Heart left ventricle (tissue), 16 donors: ENCODE data around the gene RCC1. TPM values are rescaled to one million over a fixed set of nuclear protein-coding genes. Genes with fewer than 3 reads are reported as not detected.

ENCODE experiments used
- ATAC-seq, 4 donors: fragments of 200-7000 bp; cut with Tn5 transposase; one replicate each; pipeline ENCODE4 v1.9.1; 2020 to 2022; ENCODE audit warnings: moderate library complexity in 4 of 4, mild to moderate bottlenecking in 3 of 4, moderate number of reproducible peaks in 1 of 4
- DNase-seq, 5 donors: peaks; one replicate each; pipeline ENCODE4 v3.0.0-alpha.2; 2020
- H3K27ac ChIP-seq, 12 donors: fragments of 200-600 bp; sonication (generic) in 4 of 12; one replicate each; pipeline versions ENCODE4 v1.5.0 to v1.8.0; 2016 to 2022; ENCODE audit warnings: mild to moderate bottlenecking in 2 of 12
- H3K27me3 ChIP-seq, 9 donors: fragments of 200-600 bp; sonication (generic) in 2 of 9; one replicate each; pipeline versions ENCODE4 v1.5.1 to v1.8.0; 2016 to 2022; ENCODE audit warnings: mild to moderate bottlenecking in 3 of 9
- H3K36me3 ChIP-seq, 9 donors: fragments of 200-600 bp; sonication (generic) in 2 of 9; one replicate each; pipeline versions ENCODE4 v1.5.0 to v1.8.0; 2018 to 2022; ENCODE audit warnings: mild to moderate bottlenecking in 2 of 9
- H3K4me1 ChIP-seq, 12 donors: fragments of 200-600 bp; sonication (generic) in 4 of 12; one replicate each; pipeline versions ENCODE4 v1.5.0 to v1.8.0; 2016 to 2022; ENCODE audit warnings: mild to moderate bottlenecking in 3 of 12
- H3K4me3 ChIP-seq, 12 donors: fragments of 200-600 bp; sonication (generic) in 4 of 12; one replicate each; pipeline versions ENCODE4 v1.5.0 to v1.8.0; 2017 to 2022; ENCODE audit warnings: mild to moderate bottlenecking in 9 of 12, moderate library complexity in 4 of 12
- H3K9me3 ChIP-seq, 12 donors: fragments of 200-600 bp; sonication (generic) in 4 of 12; one replicate each; pipeline versions ENCODE4 v1.5.0 to v1.8.0; 2016 to 2022; ENCODE audit warnings: mild to moderate bottlenecking in 1 of 12
- CTCF ChIP-seq, 12 donors: fragments of 200-600 bp; sonication (generic) in 4 of 12; IDR thresholded peaks; one replicate each; pipeline versions ENCODE4 v1.5.0 to v1.8.0; 2018 to 2022; ENCODE audit warnings: antibody characterized with exemption in 12 of 12, mild to moderate bottlenecking in 5 of 12
- POLR2A ChIP-seq, 2 donors: fragments of 450-650 bp; IDR thresholded peaks; one replicate each; pipeline ENCODE4 v1.6.1; 2017; ENCODE audit warnings: antibody characterized with exemption in 2 of 2, mild to moderate bottlenecking in 2 of 2, moderate library complexity in 2 of 2
- WGBS, 4 donors: extraction: QIAGEN DNeasy Blood & Tissue Kit in 2 of 4; methylation state at CpG; one replicate each; pipeline versions ENCODE4 v1.1.5 to v1.1.7; 2013 to 2018; 5-methylcytosine and 5-hydroxymethylcytosine counted together
- intact Hi-C, 10 donors: fragments of 100-400 bp; cut with DNase I; formaldehyde crosslinking; loops; one replicate each; pipeline versions ENCODE4 v1.11.1 to v1.14.2; 2022
- polyA plus RNA-seq, 2 donors: library from polyadenylated mRNA; stranded (reverse); fragments of 200-250 nt; gene quantifications; one replicate each; pipeline ENCODE4 v1.2.3, GENCODE V29; 2013
- total RNA-seq, 9 donors: library from RNA; depleted of rRNA in 2 of 9; stranded (reverse); fragments of >200 nt in 2 of 9; fragmentation: NEBNext Ultra II Directional in 3 of 9; extraction: Animal tissue kit (Norgen Biotek cat#: 25700) in 3 of 9; gene quantifications; one replicate each; pipeline versions ENCODE4 v1.1.0 to v1.2.4, GENCODE V29; 2016 to 2023
- donor health status: ischemic (EF 13 %, LVEDD 7.1; RV severe dilation, severe dysfunction).
- donor health status: healthy with polysubstance abuse.
- donor health status: DM: no; HTN: yes; CAD: no.
- donor health status: DM: no; HTN: no; CAD: no.
- donor health status: ischemic (EF 25% LVEDD 6.9; RV normal size, moderate dysfunction).
- donor health status: ischemic (EF 25% LVEDD 5.7; RV mildly dilated, moderate dysfunction).
- donor health status: healthy.
- donor health status: DM: yes; HTN: yes; CAD: no.
- donor health status: ischemic (EF 35%, LVEDD 5.7; RV mildly dilated, moderate dysfunction).
- donor health status: nonischemic (EF 11% LVEDD 7.7; RV severe dilation, severe dysfunction).
- donor health status: DM: yes; HTN: yes; CAD: no.
- donor health status: PGD.
- donor health status: ischemic (EF 29% LVEDD 5.4; RV normal size, mild dysfunction).
- donor health status: nonischemic (EF 23%, LVEDD 6.1; RV moderate dilation, normal function).

The RCC1 gene
- total and polyA plus RNA-seq, 11 donors, result 2.4 to 24.1 (median 5.0) TPM

- TF ChIP-seq POLR2A (IDR thresholded peaks at IDR 0.05) (no peak), CTCF (IDR thresholded peaks at IDR 0.05) (no peak)
- H3K27ac ChIP-seq, result no peak overlapping the region
- no peak overlapping the region for H3K4me3 ChIP-seq
- H3K9me3 ChIP-seq, result no peaks in the 10 kb centered on the region
- H3K36me3 ChIP-seq, result peaks cover 2 to 99% (median 96%) of the 10 kb centered on the region in 9 donors
- H3K4me1 ChIP-seq, result no peaks in the 10 kb centered on the region
- no peaks in the 10 kb centered on the region for H3K27me3 ChIP-seq
- 93 to 98% (median 96%) methylated on average over 3 of the region's 3 CpGs for WGBS, 4 donors
- ATAC-seq, result no peak
- no peak for DNase-seq
- intact Hi-C loops, result no loop called here
These were observed 55.0 kb downstream of the RCC1 start for GRCh38 chr1:28560886-28561285.

- H3K27ac ChIP-seq, result no peak overlapping the region
- no peaks in the 10 kb centered on the region for H3K27me3 ChIP-seq
- H3K4me1 ChIP-seq, result no peaks in the 10 kb centered on the region
- DNase-seq (no peak), ATAC-seq (no peak)
- no peak overlapping the region for H3K4me3 ChIP-seq
- TF ChIP-seq POLR2A (IDR thresholded peaks at IDR 0.05) (no peak), CTCF (IDR thresholded peaks at IDR 0.05) (no peak)
- H3K36me3 ChIP-seq, result peaks cover 2 to 100% (median 100%) of the 10 kb centered on the region in 9 donors
- intact Hi-C loops, result no loop called here
- no peaks in the 10 kb centered on the region for H3K9me3 ChIP-seq
These were observed 58.5 kb downstream of the RCC1 start for GRCh38 chr1:28564310-28564709.

GRCh38 chr1:28565040-28565439, 59.2 kb downstream of the RCC1 start:
- Histone ChIP-seq H3K36me3 (peaks cover 2 to 99% (median 97%) of the 10 kb centered on the region in 9 donors), H3K27ac (no peak overlapping the region), H3K4me3 (no peak overlapping the region), H3K27me3 (no peaks in the 10 kb centered on the region), H3K9me3 (no peaks in the 10 kb centered on the region), H3K4me1 (no peaks in the 10 kb centered on the region)
- no peak for ATAC-seq
- DNase-seq, result no peak
- no peak for TF ChIP-seq POLR2A (IDR thresholded peaks at IDR 0.05)
- TF ChIP-seq CTCF (IDR thresholded peaks at IDR 0.05), result no peak
- whole genome bisulfite sequencing, 4 donors, result 91 to 99% (median 96%) methylated on average over 7 of the region's 7 CpGs
- intact Hi-C loops, result no loop called here

- Histone ChIP-seq H3K27me3 (no peaks in the 10 kb centered on the region), H3K4me1 (no peaks in the 10 kb centered on the region), H3K36me3 (peaks cover 2 to 99% (median 97%) of the 10 kb centered on the region in 9 donors), H3K27ac (no peak overlapping the region), H3K4me3 (no peak overlapping the region), H3K9me3 (no peaks in the 10 kb centered on the region)
- intact Hi-C loops, result no loop called here
- no peak for DNase-seq
- TF ChIP-seq CTCF (IDR thresholded peaks at IDR 0.05), result no peak
- TF ChIP-seq POLR2A (IDR thresholded peaks at IDR 0.05), result no peak
- WGBS, 4 donors, result 96 to 98% (median 97%) methylated on average over 6 of the region's 6 CpGs
- no peak for ATAC-seq
These were observed 59.9 kb downstream of the RCC1 start for GRCh38 chr1:28565726-28566125.
